ENCODE measurements around the gene ASTN2.

ASTN2 gene

GRCh38 chr9:116941266-116941665 lies 473.6 kb downstream of the ASTN2 start:
- Histone ChIP-seq H3K9me3 (ENCODE audit: severe bottlenecking) (no peaks in the 10 kb centered on the region), H3K36me3 (no peaks in the 10 kb centered on the region), H3K4me3 (ENCODE audit: low read depth, low read length) (no peak overlapping the region), H3K27me3 (ENCODE audit: insufficient read depth, low read depth, severe bottlenecking) (no peaks in the 10 kb centered on the region), H3K27ac (peak overlapping the region; percentile 70)
- DNase-seq: peak; percentile 66
- TF ChIP-seq CTCF (IDR thresholded peaks at IDR 0.05; ENCODE audit: low read depth, low read length): no peak

DNA sequence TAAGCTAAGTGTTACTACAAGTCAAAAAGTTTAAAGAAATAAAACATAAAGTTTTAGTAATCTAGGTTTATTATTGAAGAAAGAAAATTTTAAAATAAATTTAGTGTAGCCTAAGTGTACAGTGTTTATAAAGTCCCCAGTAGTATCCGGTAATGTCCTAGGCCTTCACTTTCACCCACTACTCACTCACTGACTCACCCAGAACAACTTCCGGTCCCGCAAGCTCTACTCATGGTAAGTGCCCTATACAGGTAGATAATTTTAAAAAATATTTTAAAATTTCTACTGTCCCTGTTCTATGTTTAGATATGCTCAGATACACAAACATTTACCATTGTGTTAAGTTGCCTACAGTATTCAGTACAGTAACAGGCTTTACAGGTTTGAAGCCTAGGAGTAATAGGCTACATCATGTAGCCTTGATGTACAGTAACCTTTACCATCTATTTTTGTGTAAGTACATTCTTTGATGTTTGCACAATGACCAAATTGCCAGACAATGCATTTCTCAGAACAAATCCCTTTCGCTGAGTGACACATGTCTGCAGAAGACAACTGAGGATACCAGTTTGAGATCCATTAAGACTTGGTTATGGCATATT lies 474.1 kb downstream of the ASTN2 start:
- no peaks in the 10 kb centered on the region for H3K27me3 ChIP-seq (ENCODE audit: insufficient read depth, low read depth, severe bottlenecking)
- no peak overlapping the region for H3K4me3 ChIP-seq (ENCODE audit: low read depth, low read length)
- DNase-seq: no peak
- H3K9me3 ChIP-seq (ENCODE audit: severe bottlenecking): no peaks in the 10 kb centered on the region
- H3K36me3 ChIP-seq: no peaks in the 10 kb centered on the region
- H3K27ac ChIP-seq: peak overlapping the region; percentile 15; the same call in 1 of the 2 replicates
- TF ChIP-seq CTCF (IDR thresholded peaks at IDR 0.05; ENCODE audit: low read depth, low read length): no peak

DNA sequence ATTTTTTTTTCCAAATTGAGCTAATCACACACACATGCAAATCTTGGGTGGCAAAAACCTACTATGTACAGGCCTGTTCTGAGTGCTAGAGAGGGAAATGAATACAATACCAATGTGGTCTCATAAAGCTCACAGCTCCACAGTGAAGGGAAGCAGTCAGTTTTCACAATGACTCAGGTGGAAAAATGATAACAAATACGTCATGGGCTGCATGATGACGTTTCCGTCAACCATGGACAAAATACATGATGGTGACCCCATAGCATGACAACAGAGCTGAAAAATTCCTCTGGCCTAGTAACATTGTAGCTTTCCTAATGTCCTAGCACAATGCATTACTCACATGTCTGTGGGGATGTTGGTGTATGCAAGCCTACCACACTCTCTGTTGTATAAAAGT lies 475.2 kb downstream of the ASTN2 start:
- TF ChIP-seq CTCF (IDR thresholded peaks at IDR 0.05; ENCODE audit: low read depth, low read length): no peak
- H3K36me3 ChIP-seq: no peaks in the 10 kb centered on the region
- DNase-seq: no peak
- no peak overlapping the region for H3K4me3 ChIP-seq (ENCODE audit: low read depth, low read length)
- no peaks in the 10 kb centered on the region for H3K9me3 ChIP-seq (ENCODE audit: severe bottlenecking)
- H3K27me3 ChIP-seq (ENCODE audit: insufficient read depth, low read depth, severe bottlenecking): no peaks in the 10 kb centered on the region
- no peak overlapping the region for H3K27ac ChIP-seq

DNA sequence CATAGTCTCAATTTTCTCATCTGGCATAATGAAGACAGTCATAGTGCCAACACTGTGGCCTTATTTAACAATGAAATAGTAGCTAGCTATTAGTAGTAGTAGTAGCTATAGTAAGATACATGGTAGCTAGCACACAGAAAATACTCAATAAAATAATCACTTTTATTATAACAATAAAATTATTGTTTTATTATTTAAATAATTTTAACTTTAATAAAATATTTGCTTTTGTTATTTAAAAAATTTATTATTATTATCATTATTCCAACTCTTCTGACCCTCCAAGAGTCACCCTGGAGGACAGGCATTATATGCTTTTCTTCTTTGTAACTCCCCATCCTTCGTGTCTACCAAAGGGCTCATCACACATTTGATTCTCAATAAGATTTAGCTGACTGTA lies 475.7 kb downstream of the ASTN2 start:
- Histone ChIP-seq H3K27ac (no peak overlapping the region), H3K27me3 (ENCODE audit: insufficient read depth, low read depth, severe bottlenecking) (no peaks in the 10 kb centered on the region), H3K36me3 (no peaks in the 10 kb centered on the region), H3K4me3 (ENCODE audit: low read depth, low read length) (no peak overlapping the region), H3K9me3 (ENCODE audit: severe bottlenecking) (no peaks in the 10 kb centered on the region)
- no peak for TF ChIP-seq CTCF (IDR thresholded peaks at IDR 0.05; ENCODE audit: low read depth, low read length)
- no peak for DNase-seq

GRCh38 chr9:116937361-116937760 lies 477.5 kb downstream of the ASTN2 start:
- no peak overlapping the region for H3K27ac ChIP-seq
- TF ChIP-seq CTCF (IDR thresholded peaks at IDR 0.05; ENCODE audit: low read depth, low read length): no peak
- H3K4me3 ChIP-seq (ENCODE audit: low read depth, low read length): no peak overlapping the region
- no peaks in the 10 kb centered on the region for H3K9me3 ChIP-seq (ENCODE audit: severe bottlenecking)
- DNase-seq: no peak
- H3K36me3 ChIP-seq: no peaks in the 10 kb centered on the region
- no peaks in the 10 kb centered on the region for H3K27me3 ChIP-seq (ENCODE audit: insufficient read depth, low read depth, severe bottlenecking)
